ENCODE measurements around the gene IFNA13. TPM values are rescaled to one million over a fixed set of nuclear protein-coding genes. Genes with fewer than 3 reads are reported as not detected.

The IFNA13 gene
- total RNA-seq, 2 experiments from 2014 or later: not detected

GRCh38 chr9:21317956-21318923, 49.6 kb downstream of the IFNA13 start:
- no peak overlapping the region for H3K27ac ChIP-seq (ENCODE audit: low read depth in 1 of 2, low read length in 2 of 2)
- H3K4me3 ChIP-seq (ENCODE audit: low read length): no peak overlapping the region
- H3K27me3 Mint-ChIP-seq: no peaks in the 10 kb centered on the region
- ATAC-seq (ENCODE audit: poor library complexity) (peak; percentile 78), DNase-seq (peak in 10 of 14 experiments; percentile 3 to 66 (median 14))
- no peaks in the 10 kb centered on the region for H3K9me3 ChIP-seq (ENCODE audit: control insufficient read depth in 1 of 2, insufficient read depth in 1 of 2, low read length in 2 of 2)
- H3K36me3 ChIP-seq (ENCODE audit: insufficient read depth, low read length): peaks cover 16% of the 10 kb centered on the region
- peaks cover 29% of the 10 kb centered on the region for H3K36me3 Mint-ChIP-seq (ENCODE audit: low read depth)
- intact Hi-C loops (cut with DNase I, micrococcal nuclease): loop anchor here (2.0 to 5.0 kb wide), 2 partner anchors 471 to 474 kb away; no protein-coding TSS in a partner anchor
- ChIA-PET POLR2A (interaction anchor here (0.6 to 1.3 kb wide), 3 partner anchors 12 to 307 kb away, joined by 3 to 4 read pairs (median 3); no protein-coding TSS in a partner anchor), CTCF (interaction anchor here (0.6 to 2.0 kb wide), 14 partner anchors 8 to 909 kb away, joined by 3 to 16 read pairs (median 4); no protein-coding TSS in a partner anchor)
- no peaks in the 10 kb centered on the region for H3K4me1 ChIP-seq (ENCODE audit: insufficient read depth, low read length)
- no peak overlapping the region for H3K4me3 Mint-ChIP-seq
- H3K4me1 Mint-ChIP-seq (ENCODE audit: low read depth): peaks cover 10% of the 10 kb centered on the region
- TF ChIP-seq CTCF (IDR thresholded peaks at IDR 0.05): peak; percentile 75
- H3K27ac Mint-ChIP-seq: no peak overlapping the region
- no peaks in the 10 kb centered on the region for H3K9me3 Mint-ChIP-seq
- H3K27me3 ChIP-seq (ENCODE audit: control insufficient read depth in 1 of 2, insufficient read depth in 2 of 2, low read length in 2 of 2): no peaks in the 10 kb centered on the region

Other genes starting within 250 kb of the IFNA13 start
- gene IFNW1, start 226.2 kb downstream of the IFNA13 start, total RNA-seq: not detected
- not detected for gene IFNA21, start 201.4 kb downstream of the IFNA13 start, total RNA-seq
- gene IFNA4, start 180.5 kb downstream of the IFNA13 start, total RNA-seq: not detected
- not detected for gene IFNA7, start 165.9 kb downstream of the IFNA13 start, total RNA-seq
- not detected for gene IFNA10, start 160.9 kb downstream of the IFNA13 start, total RNA-seq
- gene IFNA16, start 150.7 kb downstream of the IFNA13 start, total RNA-seq: not detected
- gene IFNA17, start 139.8 kb downstream of the IFNA13 start, total RNA-seq: not detected
- not detected for gene IFNA14, start 128.1 kb downstream of the IFNA13 start, total RNA-seq
- gene IFNA5, start 62.7 kb downstream of the IFNA13 start, total RNA-seq: not detected
- gene KLHL9, start 32.7 kb downstream of the IFNA13 start, total RNA-seq: 10 to 100 TPM; 11.9 to 12.0 TPM
- not detected for gene IFNA6, start 17.2 kb downstream of the IFNA13 start, total RNA-seq
- gene IFNA2, start 17.3 kb upstream of the IFNA13 start, total RNA-seq: not detected
- gene IFNA8, start 41.1 kb upstream of the IFNA13 start, total RNA-seq: not detected
- not detected for gene IFNA1, start 72.4 kb upstream of the IFNA13 start, total RNA-seq
- not detected for gene IFNE, start 114.3 kb upstream of the IFNA13 start, total RNA-seq

Measured in CD4-positive, alpha-beta T cell (primary cell).